ENCODE measurements around the gene ELOVL5.

- TF ChIP-seq CTCF (IDR thresholded peaks at IDR 0.05) (no peak), POLR2A (IDR thresholded peaks at IDR 0.05) (no peak)
These were observed 106.8 kb downstream of the ELOVL5 start for GRCh38 chr6:53241938-53242337.

All from adrenal gland (tissue), 5 donors.